ENCODE results near the gene GRID2IP.

DNA sequence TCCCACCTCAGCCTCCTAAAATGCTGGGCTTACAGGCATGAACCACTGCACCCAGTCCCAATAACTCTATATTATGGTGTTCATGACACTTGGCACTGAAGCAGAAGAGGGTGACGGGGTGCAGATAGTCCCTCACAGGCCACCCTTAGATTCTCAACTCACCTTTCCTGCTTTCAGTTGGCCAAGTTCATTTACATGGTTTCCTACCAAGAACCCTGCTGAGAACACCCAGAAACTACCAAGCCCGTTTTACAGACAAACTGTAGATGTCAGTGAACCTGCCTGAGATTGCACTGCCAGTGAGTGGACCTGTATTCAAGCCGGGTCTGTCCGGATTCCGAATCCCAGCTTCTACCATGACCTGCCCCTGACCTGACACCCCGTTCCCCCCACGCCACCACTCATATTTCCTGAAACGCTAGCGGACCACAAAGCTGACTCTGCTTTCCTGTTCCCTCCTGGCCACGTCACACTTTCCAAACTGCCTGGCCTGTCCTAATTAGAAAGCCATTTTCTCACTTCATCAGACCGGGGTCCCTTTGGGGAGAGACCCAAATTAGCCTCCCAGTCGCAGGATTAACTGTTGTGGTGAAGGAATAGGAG lies 17.3 kb downstream of the GRID2IP start:
- TF ChIP-seq BCL11A (tag by site-specific recombination; IDR thresholded peaks at IDR 0.05; ENCODE audit: low read depth): no peak
- TF ChIP-seq ZNF747 (tag by site-specific recombination; IDR thresholded peaks at IDR 0.05): no peak
- no peak for TF ChIP-seq ZNF302 (tag by site-specific recombination; IDR thresholded peaks at IDR 0.05; ENCODE audit: low read depth)
- no peak for TF ChIP-seq ZBTB6 (tag by site-specific recombination; IDR thresholded peaks at IDR 0.05)
- TF ChIP-seq ZBTB17 (tag by site-specific recombination; IDR thresholded peaks at IDR 0.05): no peak
- TF ChIP-seq KLF1 (tag by site-specific recombination; IDR thresholded peaks at IDR 0.05): no peak
- no peak for TF ChIP-seq ZNF433 (tag by site-specific recombination; IDR thresholded peaks at IDR 0.05; ENCODE audit: low read depth)

Measured in HEK293 (cell line).